ENCODE results near the gene EAF2. TPM values are rescaled to one million over a fixed set of nuclear protein-coding genes. Genes with fewer than 3 reads are reported as not detected.
"Not testable (repeated sequence)": the region's sequence is repeated elsewhere in the genome, so short reads cannot be mapped to it uniquely, and the experiment has no call there.

EAF2 gene
- total RNA-seq, 1 donor from 2014 or later, result 1.4 TPM

- DNase-seq (ENCODE audit: low read depth, low spot score), result not testable (repeated sequence)
These were observed 22.8 kb downstream of the EAF2 start for GRCh38 chr3:121857778-121858177.

DNA sequence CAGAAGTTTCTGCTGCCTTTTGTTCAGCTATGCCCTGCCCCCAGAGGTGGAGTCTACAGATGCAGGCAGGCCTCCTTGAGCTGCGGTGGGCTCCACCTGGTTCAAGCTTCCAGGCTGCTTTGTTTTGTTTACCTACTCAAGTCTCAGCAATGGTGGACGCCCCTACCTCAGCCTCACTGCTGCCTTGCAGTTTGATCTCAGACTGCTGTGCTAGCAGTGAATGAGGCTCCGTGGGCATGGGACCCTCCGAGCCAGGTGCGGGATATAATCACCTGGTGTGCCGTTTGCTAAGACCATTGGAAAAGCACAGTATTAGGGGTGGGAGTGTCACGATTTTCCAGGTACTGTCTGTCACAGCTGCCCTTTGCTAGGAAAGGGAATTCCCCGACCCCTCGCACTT lies 28.2 kb downstream of the EAF2 start:
- DNase-seq (ENCODE audit: low read depth, low spot score), result not testable (repeated sequence)

DNA sequence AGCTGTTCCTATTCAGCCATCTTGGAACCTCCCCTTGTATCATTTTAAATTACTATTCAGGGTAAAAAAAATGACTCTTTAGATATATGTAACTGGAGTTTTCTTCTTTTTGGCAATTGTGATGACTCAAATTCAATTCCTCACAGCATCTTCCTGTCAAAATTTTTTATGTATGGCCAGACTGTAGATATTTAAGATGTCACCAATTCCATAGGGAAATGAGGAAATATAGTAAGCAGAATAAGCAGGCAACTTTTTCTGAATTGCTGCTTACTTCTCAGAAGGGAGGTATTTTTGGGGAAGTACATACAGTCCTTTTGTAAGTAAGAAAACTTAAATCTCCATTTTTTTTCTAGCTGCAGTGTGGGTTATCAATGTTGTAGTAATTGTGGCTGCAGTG lies 28.8 kb downstream of the EAF2 start:
- no peak for DNase-seq (ENCODE audit: low read depth, low spot score)

DNA sequence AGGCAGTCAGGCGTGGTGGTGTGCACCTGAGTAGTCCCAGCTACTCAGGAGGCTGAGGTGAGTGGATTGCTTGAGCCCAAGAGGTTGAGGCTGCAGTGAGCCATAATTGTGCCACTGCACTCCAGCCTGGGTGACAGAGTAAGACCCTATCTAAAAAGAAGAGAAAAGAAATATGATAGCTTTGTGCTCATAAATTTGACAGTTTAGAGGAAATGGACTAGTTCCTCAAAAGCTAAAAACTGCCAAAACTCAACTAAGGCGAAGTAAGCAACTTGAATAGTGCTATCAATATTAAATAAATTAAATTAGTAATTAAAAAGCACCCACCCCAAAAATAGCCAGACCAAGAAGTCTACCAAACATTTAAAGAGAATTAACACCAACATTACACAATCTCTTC lies 34.7 kb downstream of the EAF2 start:
- no peak for DNase-seq (ENCODE audit: low read depth, low spot score)

DNA sequence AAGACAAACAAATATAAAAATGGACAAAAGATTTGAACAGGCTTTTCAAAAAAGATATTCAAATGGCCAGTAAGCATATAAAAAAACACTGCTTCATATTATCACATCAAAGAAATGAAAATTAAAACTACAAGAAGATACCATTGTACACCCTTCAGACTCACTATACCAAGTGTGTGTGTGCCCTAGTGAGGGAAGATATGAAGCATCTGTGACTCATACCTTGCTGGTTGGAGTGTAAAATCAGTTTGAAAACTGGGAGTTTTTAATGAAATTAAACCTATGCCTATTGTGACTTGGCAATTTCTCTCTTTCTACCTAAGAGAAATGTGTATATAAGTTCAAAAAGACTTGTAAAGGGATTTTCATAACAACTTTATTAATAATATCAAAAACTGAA lies 35.7 kb downstream of the EAF2 start:
- no peak for DNase-seq (ENCODE audit: low read depth, low spot score)

GRCh38 chr3:121871430-121871829 lies 36.4 kb downstream of the EAF2 start:
- DNase-seq (ENCODE audit: low read depth, low spot score), result no peak

- no peak for DNase-seq (ENCODE audit: low read depth, low spot score)
These were observed 43.4 kb downstream of the EAF2 start for GRCh38 chr3:121878411-121878810.

- DNase-seq (ENCODE audit: low read depth, low spot score), result no peak
These were observed 48.5 kb downstream of the EAF2 start for GRCh38 chr3:121883507-121883906.

GRCh38 chr3:121885386-121885785 lies 50.4 kb downstream of the EAF2 start:
- no peak for DNase-seq (ENCODE audit: low read depth, low spot score)

DNA sequence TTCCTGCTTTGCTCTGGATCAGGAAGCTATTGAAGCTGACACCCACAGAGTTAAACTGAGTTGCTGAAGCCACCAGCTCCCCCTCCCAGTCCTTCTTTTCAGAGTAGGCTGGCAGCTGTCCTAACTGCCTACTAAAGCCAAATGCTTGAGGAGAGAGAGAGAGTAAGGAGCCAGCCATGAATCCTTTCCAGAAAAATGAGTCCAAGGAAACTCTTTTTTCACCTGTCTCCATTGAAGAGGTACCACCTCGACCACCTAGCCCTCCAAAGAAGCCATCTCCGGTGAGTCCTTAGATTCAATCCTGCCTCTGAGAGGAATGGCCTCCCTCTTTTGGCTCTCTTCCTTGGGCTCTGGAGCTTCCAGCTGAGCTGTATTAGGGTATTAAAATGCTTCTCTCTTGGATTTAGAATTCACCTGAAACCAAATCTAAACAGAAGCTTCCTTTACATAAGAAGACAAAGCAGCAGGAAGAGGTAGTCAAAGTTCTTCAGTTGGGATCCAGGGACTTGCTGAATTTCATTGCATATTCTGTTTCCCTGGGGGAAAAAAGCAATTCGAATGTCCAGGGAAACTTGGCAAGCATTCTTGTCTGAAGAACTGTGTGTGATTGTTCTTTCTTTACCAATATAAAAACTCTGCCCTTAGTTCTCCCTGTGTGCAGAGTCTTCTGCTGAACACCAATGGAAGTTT lies 59.4 kb downstream of the EAF2 start, which contains the start of gene SLC15A2:
Gene SLC15A2, plus strand, starts transcription at position 101 of the 690 bp plus-strand sequence. Its CDS starts 76 bp downstream, at position 177.
- DNase-seq (ENCODE audit: low read depth, low spot score), result peak; percentile 24

- no peak for DNase-seq (ENCODE audit: low read depth, low spot score)
These were observed 60.1 kb downstream of the EAF2 start for GRCh38 chr3:121895121-121895520.

GRCh38 chr3:121895736-121896135 lies 60.7 kb downstream of the EAF2 start:
- DNase-seq (ENCODE audit: low read depth, low spot score), result no peak

DNA sequence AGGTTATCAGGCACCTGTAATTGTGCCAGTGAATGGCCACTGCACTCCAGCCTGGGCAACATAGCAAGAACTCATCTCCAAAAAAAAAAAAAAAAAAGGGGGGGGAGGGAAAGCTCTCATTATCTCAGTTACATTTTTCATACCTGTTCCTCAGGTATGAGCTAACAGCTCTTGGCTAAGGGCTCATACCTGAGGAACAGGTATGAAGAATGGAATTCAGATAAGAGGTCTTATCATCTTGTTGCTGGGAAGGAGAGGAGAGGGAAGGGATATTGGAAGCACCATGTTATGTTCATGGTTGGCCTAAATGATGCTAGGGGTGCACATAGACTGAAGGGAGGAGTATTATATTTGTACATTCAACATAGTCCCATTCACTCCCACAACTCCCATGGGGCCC lies 61.8 kb downstream of the EAF2 start:
- DNase-seq (ENCODE audit: low read depth, low spot score), result no peak

DNA sequence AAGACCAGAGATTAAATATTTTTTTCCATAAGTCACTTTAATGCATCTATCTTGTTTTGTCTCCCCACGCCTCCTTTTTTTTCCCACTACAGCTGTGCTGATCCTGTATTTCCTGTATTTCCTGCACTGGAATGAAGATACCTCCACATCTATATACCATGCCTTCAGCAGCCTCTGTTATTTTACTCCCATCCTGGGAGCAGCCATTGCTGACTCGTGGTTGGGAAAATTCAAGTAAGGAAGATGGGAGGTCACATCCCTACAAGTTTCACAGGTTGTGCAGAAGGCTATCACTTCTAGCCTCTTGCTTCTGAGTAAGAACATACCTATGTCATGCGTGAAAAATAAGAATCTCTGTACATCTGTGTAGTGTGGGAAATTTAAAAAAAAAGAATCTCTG lies 62.3 kb downstream of the EAF2 start:
- no peak for DNase-seq (ENCODE audit: low read depth, low spot score)

DNA sequence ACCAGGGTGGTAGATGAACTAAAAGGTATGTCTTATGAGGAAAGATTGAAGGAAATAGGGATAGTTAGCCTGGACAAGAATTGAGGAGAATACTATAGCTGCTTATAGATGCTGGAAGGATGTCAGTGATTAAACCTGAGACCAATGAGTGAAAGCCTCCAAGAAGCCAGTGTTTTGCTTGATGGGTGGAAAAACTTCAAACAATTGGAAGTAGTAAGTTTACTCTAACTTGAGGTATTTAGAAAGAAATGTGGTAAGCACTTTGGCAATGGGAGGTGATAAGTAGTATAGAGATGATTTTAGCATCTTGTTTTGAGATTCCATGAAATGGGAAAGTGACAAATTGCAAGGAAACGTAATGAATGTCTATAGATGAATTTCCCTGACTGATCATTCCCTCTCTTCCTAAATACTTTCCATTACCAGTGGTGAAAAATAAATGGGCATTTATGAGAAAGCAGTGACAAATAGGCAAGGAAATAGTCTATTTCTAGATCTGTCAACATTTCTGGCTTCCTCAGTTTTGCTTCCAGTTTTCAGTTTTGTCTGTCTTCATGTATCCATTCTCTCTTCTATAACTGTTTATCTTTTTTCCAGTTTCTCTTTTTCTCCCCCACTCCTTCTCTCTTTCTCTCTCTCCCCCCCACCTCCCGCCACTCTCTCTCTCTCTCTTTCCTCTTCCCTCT lies 78.4 kb downstream of the EAF2 start:
- no peak for DNase-seq (ENCODE audit: low read depth, low spot score)

- no peak for DNase-seq (ENCODE audit: low read depth, low spot score)
These were observed 79.3 kb downstream of the EAF2 start for GRCh38 chr3:121914081-121914998.

DNA sequence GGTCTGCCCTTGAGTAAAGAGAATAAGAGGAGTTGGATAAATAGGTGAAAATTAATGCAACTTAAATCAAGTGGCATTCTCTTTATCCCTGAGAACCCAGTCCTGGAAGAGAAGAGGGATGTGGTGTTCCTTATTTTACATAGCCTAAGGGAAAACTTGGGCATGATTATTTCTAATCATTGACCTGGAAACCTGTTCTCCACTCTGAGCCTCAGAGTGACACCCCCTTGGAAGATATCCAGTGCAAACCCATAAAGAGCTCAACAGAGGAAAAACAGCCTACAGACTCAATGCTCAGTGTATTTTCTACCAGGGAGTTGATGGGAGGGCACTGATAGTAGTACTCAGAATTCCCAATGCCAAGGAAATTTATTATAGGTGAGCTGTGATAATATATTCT lies 81.2 kb downstream of the EAF2 start:
- no peak for DNase-seq (ENCODE audit: low read depth, low spot score)

- no peak for DNase-seq (ENCODE audit: low read depth, low spot score)
These were observed 83.9 kb downstream of the EAF2 start for GRCh38 chr3:121918779-121919483.

DNA sequence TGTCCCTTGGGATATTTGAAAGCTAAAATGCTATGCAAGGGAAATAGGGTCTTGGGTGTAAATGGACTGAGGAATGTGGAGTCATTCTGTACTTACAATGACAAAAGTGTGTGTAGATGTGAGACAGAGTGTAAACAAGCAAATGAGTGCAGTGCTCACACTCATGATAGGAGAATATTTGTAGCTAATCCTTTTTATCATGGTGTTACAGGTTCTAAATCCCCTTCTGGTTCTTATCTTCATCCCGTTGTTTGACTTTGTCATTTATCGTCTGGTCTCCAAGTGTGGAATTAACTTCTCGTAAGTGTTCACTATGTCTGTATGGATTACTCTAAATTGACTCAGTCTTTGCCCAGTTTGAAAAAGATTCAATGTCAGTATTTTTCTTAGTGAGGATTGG lies 89.7 kb downstream of the EAF2 start:
- DNase-seq (ENCODE audit: low read depth, low spot score), result no peak

GRCh38 chr3:121926380-121926779 lies 91.4 kb downstream of the EAF2 start:
- DNase-seq (ENCODE audit: low read depth, low spot score), result no peak

Data from pulmonary artery endothelial cell (primary cell).